ENCODE measurements around the gene PLAAT2. TPM values are rescaled to one million over a fixed set of nuclear protein-coding genes. Genes with fewer than 3 reads are reported as not detected.

The PLAAT2 gene
- total RNA-seq, 4 donors from 2014 or later, result 38.7 to 47.9 (median 43.0) TPM; not detected in 1

DNA sequence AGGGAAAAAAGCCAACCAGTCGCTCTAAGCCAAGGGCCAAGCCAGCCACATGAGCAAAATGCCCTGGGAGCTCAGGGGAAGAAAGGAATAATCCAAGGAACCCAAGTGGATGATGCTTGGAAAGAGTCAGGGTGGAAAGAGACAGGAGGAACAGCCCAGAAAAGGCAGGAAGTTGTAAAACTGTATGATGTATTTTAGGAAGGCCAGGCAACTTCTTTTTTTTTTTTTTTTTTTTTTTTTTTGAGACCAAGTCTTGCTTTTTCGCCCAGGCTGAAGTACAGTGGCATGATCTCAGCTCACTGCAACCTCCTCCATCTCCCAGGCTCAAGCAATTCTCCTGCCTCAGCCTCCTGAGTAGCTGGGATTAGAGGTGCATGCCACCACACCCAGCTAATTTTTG lies 55.7 kb downstream of the PLAAT2 start:
- H3K9me3 ChIP-seq, result no peaks in the 10 kb centered on the region
- H3K4me3 ChIP-seq, result no peak overlapping the region
- WGBS, 2 donors (ENCODE audit: low coverage in 1 of 2), result 80 to 100% methylated on average over 1 to 2 of the region's 2 CpGs
- H3K27me3 ChIP-seq, result no peaks in the 10 kb centered on the region
- no peak for DNase-seq
- in situ Hi-C loops (cut with MboI; ENCODE audit: low pct_ligation_motif_present in 1 of 4, low pct_unique_long_range_greater_than_20kb in 1 of 4, low sequenced_read_pairs in 3 of 4) (no loop called here), intact Hi-C loops (cut with DNase I; ENCODE audit: low total_unique reads) (no loop called here)
- TF ChIP-seq POLR2AphosphoS5 (IDR thresholded peaks at IDR 0.05) (no peak), EP300 (IDR thresholded peaks at IDR 0.05; ENCODE audit: low read depth) (no peak)
- TF ChIP-seq, protein P1, sequence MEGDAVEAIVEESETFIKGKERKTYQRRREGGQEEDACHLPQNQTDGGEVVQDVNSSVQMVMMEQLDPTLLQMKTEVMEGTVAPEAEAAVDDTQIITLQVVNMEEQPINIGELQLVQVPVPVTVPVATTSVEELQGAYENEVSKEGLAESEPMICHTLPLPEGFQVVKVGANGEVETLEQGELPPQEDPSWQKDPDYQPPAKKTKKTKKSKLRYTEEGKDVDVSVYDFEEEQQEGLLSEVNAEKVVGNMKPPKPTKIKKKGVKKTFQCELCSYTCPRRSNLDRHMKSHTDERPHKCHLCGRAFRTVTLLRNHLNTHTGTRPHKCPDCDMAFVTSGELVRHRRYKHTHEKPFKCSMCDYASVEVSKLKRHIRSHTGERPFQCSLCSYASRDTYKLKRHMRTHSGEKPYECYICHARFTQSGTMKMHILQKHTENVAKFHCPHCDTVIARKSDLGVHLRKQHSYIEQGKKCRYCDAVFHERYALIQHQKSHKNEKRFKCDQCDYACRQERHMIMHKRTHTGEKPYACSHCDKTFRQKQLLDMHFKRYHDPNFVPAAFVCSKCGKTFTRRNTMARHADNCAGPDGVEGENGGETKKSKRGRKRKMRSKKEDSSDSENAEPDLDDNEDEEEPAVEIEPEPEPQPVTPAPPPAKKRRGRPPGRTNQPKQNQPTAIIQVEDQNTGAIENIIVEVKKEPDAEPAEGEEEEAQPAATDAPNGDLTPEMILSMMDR (IDR thresholded peaks at IDR 0.05), result no peak
- H3K36me3 ChIP-seq, result no peaks in the 10 kb centered on the region
- no peaks in the 10 kb centered on the region for H3K4me1 ChIP-seq
- no peak overlapping the region for H3K27ac ChIP-seq

GRCh38 chr11:63506876-63507275 lies 56.3 kb downstream of the PLAAT2 start:
- Histone ChIP-seq H3K27ac (no peak overlapping the region), H3K4me3 (no peak overlapping the region), H3K9me3 (no peaks in the 10 kb centered on the region), H3K27me3 (no peaks in the 10 kb centered on the region), H3K36me3 (no peaks in the 10 kb centered on the region), H3K4me1 (no peaks in the 10 kb centered on the region)
- TF ChIP-seq POLR2A (IDR thresholded peaks at IDR 0.05) (no peak), EP300 (IDR thresholded peaks at IDR 0.05; ENCODE audit: low read depth) (no peak), POLR2AphosphoS5 (IDR thresholded peaks at IDR 0.05) (no peak)
- TF ChIP-seq, protein P1 (IDR thresholded peaks at IDR 0.05), result no peak
- intact Hi-C loops (cut with DNase I; ENCODE audit: low total_unique reads), result no loop called here
- in situ Hi-C loops (cut with MboI; ENCODE audit: low pct_ligation_motif_present in 1 of 4, low pct_unique_long_range_greater_than_20kb in 1 of 4, low sequenced_read_pairs in 3 of 4), result no loop called here
- no peak for DNase-seq
- WGBS, 2 donors (ENCODE audit: low coverage in 1 of 2), result 95% methylated on average over 2 of the region's 2 CpGs; no CpG with 5 or more reads in 1 of the 2 donors

GRCh38 chr11:63505857-63506528 lies 57.2 kb downstream of the PLAAT2 start, which contains the start of gene LGALS12:
LGALS12 (plus strand) TSS chr11:63506084; CDS start chr11:63506459, 375 bp downstream.
- in situ Hi-C loops (cut with MboI; ENCODE audit: low pct_ligation_motif_present in 1 of 4, low pct_unique_long_range_greater_than_20kb in 1 of 4, low sequenced_read_pairs in 3 of 4) (no loop called here), intact Hi-C loops (cut with DNase I; ENCODE audit: low total_unique reads) (no loop called here)
- H3K27me3 ChIP-seq, result no peaks in the 10 kb centered on the region
- no peaks in the 10 kb centered on the region for H3K4me1 ChIP-seq
- no peak for DNase-seq
- WGBS, 2 donors (ENCODE audit: low coverage in 1 of 2), result 68 to 75% methylated on average over 6 to 15 of the region's 15 CpGs
- H3K9me3 ChIP-seq, result no peaks in the 10 kb centered on the region
- TF ChIP-seq EP300 (IDR thresholded peaks at IDR 0.05; ENCODE audit: low read depth) (no peak), POLR2AphosphoS5 (IDR thresholded peaks at IDR 0.05) (no peak), POLR2A (IDR thresholded peaks at IDR 0.05) (no peak)
- TF ChIP-seq, protein P1 (IDR thresholded peaks at IDR 0.05), result no peak
- no peak within 1 kb of the TSS for H3K4me3 ChIP-seq
- H3K27ac ChIP-seq, result no peak within 1 kb of the TSS
- H3K36me3 ChIP-seq, result no peaks in the 10 kb centered on the region

DNA sequence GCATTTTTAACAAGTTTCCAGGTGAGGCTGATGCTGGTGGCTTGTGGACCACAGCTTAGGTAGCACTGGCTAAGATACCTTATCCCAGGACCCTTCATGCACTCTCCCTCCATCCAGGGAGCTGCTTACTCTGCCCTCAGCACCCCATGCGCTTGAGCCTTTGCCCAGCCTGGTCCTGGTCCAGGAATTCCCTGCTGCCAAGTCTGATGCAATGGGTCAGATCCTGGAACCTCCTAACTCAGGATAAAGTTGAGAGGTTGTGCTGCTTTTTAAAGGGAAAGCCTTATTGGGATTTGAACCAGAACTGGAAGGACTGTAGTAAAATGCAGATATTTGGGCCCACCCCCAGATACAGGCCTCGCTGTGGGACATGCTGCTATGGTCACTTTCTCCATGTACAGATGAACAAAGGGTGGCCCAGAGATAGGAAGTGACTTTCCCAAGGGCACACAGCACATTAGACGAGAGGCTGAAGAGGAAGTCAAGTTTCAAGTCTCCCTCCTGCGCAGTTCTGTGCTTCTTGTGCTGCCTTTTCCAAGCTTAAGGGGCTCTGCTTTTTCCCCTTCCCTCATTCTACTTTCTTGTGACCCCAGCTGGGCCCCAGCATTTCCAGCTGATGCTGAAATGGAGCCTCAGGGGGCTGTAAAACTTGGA lies 58.1 kb downstream of the PLAAT2 start:
- Histone ChIP-seq H3K27me3 (no peaks in the 10 kb centered on the region), H3K4me3 (no peak overlapping the region), H3K9me3 (peaks cover 0 to 1% of the 10 kb centered on the region in 2 donors), H3K4me1 (no peaks in the 10 kb centered on the region), H3K36me3 (no peaks in the 10 kb centered on the region), H3K27ac (no peak overlapping the region)
- intact Hi-C loops (cut with DNase I; ENCODE audit: low total_unique reads) (no loop called here), in situ Hi-C loops (cut with MboI; ENCODE audit: low pct_ligation_motif_present in 1 of 4, low pct_unique_long_range_greater_than_20kb in 1 of 4, low sequenced_read_pairs in 3 of 4) (no loop called here)
- TF ChIP-seq POLR2AphosphoS5 (IDR thresholded peaks at IDR 0.05), result no peak
- no peak for TF ChIP-seq EP300 (IDR thresholded peaks at IDR 0.05; ENCODE audit: low read depth)
- TF ChIP-seq POLR2A (IDR thresholded peaks at IDR 0.05), result no peak
- TF ChIP-seq, protein P1 (IDR thresholded peaks at IDR 0.05), result no peak
- no peak for DNase-seq
- 73 to 81% methylated on average over 2 to 4 of the region's 4 CpGs for WGBS, 2 donors (ENCODE audit: low coverage in 1 of 2)
